Testis (tissue), 2 donors: ENCODE data around the gene ATP11A.

Experiments
- CTCF ChIP-seq, 3 experiments: fragments of 450-650 bp in 2 of 3; fragments of 200-600 bp in 1 of 3; sonication (generic) in 1 of 3; IDR thresholded peaks; one replicate each; pipeline ENCODE4 v1.5.1; 2016 to 2019; ENCODE audit warnings: antibody characterized with exemption in 3 of 3, mild to moderate bottlenecking in 2 of 3, moderate library complexity in 1 of 3
- POLR2A ChIP-seq: fragments of 450-650 bp; IDR thresholded peaks from one replicate; pipeline ENCODE4 v1.6.1; 2017; ENCODE audit warnings: antibody characterized with exemption, mild to moderate bottlenecking, moderate library complexity

- no peak for TF ChIP-seq CTCF (IDR thresholded peaks at IDR 0.05)
- TF ChIP-seq POLR2A = no peak
Observed at GRCh38 chr13:112767506-112768471, 78.0 kb downstream of the ATP11A start.
